Peyer's patch (tissue), 4 donors: ENCODE data around the gene TBX15.

Experiments
- POLR2A ChIP-seq, 2 donors: fragments of 450-650 bp; IDR thresholded peaks; one replicate each; pipeline ENCODE4 v1.5.1; 2017; ENCODE audit warnings: antibody characterized with exemption in 2 of 2, mild to moderate bottlenecking in 2 of 2, moderate library complexity in 2 of 2
- TF ChIP-seq, protein P1 (sequence below), 6 experiments: fragments of 450-650 bp in 4 of 6; fragments of 200-600 bp in 2 of 6; sonication (generic) in 1 of 6; IDR thresholded peaks; one replicate each; pipeline ENCODE4 v1.5.1; 2017 to 2019; ENCODE audit warnings: antibody characterized with exemption in 6 of 6, mild to moderate bottlenecking in 3 of 6, moderate library complexity in 1 of 6

DNA sequence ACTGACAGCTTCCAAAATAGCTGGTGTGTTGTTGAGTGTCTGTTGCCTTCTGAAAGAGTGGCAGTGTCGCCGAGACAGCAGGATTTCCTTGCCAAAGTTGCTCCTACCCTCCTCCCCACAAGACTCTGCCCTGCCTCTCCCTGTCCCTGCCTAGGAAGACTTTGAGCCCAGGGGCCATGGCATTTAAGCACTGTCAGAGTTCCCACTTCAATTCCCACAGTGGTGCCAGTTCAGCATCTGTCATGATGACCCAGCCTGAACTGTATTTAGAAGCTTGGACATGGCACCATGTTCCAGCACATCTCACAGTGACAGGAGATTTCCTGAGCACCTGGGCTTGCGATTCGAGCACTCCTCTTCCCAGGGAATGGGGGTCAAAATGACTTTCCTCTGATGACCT, 43.6 kb downstream of the TBX15 start:
- TF ChIP-seq POLR2A (IDR thresholded peaks at IDR 0.05) = no peak
- TF ChIP-seq, protein P1, sequence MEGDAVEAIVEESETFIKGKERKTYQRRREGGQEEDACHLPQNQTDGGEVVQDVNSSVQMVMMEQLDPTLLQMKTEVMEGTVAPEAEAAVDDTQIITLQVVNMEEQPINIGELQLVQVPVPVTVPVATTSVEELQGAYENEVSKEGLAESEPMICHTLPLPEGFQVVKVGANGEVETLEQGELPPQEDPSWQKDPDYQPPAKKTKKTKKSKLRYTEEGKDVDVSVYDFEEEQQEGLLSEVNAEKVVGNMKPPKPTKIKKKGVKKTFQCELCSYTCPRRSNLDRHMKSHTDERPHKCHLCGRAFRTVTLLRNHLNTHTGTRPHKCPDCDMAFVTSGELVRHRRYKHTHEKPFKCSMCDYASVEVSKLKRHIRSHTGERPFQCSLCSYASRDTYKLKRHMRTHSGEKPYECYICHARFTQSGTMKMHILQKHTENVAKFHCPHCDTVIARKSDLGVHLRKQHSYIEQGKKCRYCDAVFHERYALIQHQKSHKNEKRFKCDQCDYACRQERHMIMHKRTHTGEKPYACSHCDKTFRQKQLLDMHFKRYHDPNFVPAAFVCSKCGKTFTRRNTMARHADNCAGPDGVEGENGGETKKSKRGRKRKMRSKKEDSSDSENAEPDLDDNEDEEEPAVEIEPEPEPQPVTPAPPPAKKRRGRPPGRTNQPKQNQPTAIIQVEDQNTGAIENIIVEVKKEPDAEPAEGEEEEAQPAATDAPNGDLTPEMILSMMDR (IDR thresholded peaks at IDR 0.05) = no peak
